ENCODE results near the gene PPFIA4. TPM values are rescaled to one million over a fixed set of nuclear protein-coding genes. Genes with fewer than 3 reads are reported as not detected.

PPFIA4 gene
- total RNA-seq, 2 experiments from 2014 or later: 48.5 to 56.0 TPM

DNA sequence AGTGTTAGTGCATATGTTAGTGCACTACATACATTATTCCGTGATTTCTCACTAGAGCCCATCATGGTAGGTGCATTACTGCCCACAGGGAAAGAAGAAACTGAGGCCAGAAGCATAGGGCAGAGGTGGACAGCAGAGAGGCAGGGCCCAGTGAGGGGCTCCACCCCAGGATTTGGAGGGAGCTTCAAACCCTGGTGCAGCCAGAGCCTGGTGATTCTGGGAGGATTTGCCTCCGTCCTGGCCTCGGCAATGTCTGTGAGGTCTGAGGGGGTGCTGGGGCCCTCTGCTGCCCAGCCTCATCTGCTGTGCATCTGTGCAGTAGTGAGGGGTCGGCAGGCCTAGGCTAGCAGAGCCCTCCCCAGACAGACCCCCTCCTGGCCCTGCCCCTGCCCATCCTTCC is 22.8 kb downstream of the PPFIA4 start:
- no peak for ATAC-seq (ENCODE audit: low read depth)
- POLR2A ChIA-PET: no interaction called here
- Mint-ChIP-seq H3K4me3 (no peak overlapping the region), H3K36me3 (peaks cover 15% of the 10 kb centered on the region), H3K27ac (no peak overlapping the region), H3K27me3 (no peaks in the 10 kb centered on the region), H3K9me3 (no peaks in the 10 kb centered on the region), H3K4me1 (no peaks in the 10 kb centered on the region)
- no peak for DNase-seq

DNA sequence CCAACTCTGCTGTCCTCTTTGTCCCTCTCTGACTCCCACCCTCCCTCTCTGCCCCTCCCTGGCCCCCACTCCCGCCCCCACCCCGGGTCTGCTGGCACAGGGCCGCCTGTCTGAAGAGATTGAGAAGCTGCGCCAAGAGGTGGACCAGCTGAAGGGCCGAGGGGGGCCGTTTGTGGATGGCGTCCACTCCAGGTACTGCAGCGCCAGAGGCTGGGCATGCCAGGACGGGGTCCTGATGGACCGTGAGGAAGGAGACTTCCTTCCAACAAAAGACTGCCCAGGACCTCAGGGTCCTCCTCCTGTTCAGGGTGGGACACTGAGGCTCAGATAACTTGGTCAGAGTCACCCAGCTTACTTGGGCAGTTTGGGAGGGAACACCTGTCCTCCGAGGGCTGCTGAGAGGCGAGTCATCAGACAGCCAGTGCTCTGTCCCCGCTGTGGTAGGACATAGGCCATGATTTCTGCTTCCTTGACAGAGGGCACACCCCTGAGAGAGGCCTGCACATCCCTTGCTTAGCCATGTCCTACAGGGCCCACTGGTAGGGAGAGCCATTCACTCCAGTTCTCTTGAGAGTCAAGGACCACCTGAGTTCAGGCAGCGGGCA is 23.4 kb downstream of the PPFIA4 start:
- no peak overlapping the region for H3K27ac Mint-ChIP-seq
- POLR2A ChIA-PET: no interaction called here

GRCh38 chr1:203050826-203051225 is 24.5 kb downstream of the PPFIA4 start:
- Mint-ChIP-seq H3K4me1 (no peaks in the 10 kb centered on the region), H3K36me3 (peaks cover 16% of the 10 kb centered on the region), H3K27me3 (no peaks in the 10 kb centered on the region), H3K4me3 (no peak overlapping the region), H3K27ac (no peak overlapping the region), H3K9me3 (no peaks in the 10 kb centered on the region)
- ATAC-seq (ENCODE audit: low read depth) (no peak), DNase-seq (no peak)
- POLR2A ChIA-PET: no interaction called here

More for the DNA sequence above, 23.4 kb downstream of the PPFIA4 start:
- H3K9me3 Mint-ChIP-seq: no peaks in the 10 kb centered on the region
- no peak overlapping the region for H3K4me3 Mint-ChIP-seq
- DNase-seq: no peak
- no peak for ATAC-seq (ENCODE audit: low read depth)
- no peaks in the 10 kb centered on the region for H3K27me3 Mint-ChIP-seq
- H3K36me3 Mint-ChIP-seq: peaks cover 14% of the 10 kb centered on the region
- no peaks in the 10 kb centered on the region for H3K4me1 Mint-ChIP-seq

GRCh38 chr1:203051841-203052324 is 25.6 kb downstream of the PPFIA4 start:
- Mint-ChIP-seq H3K9me3 (no peaks in the 10 kb centered on the region), H3K4me1 (peaks cover 1% of the 10 kb centered on the region), H3K27me3 (no peaks in the 10 kb centered on the region), H3K27ac (no peak overlapping the region), H3K36me3 (peaks cover 21% of the 10 kb centered on the region), H3K4me3 (no peak overlapping the region)
- DNase-seq (no peak), ATAC-seq (ENCODE audit: low read depth) (no peak)
- POLR2A ChIA-PET: no interaction called here

GRCh38 chr1:203052601-203053000 is 26.3 kb downstream of the PPFIA4 start:
- POLR2A ChIA-PET: no interaction called here
- DNase-seq (no peak), ATAC-seq (ENCODE audit: low read depth) (no peak)
- Mint-ChIP-seq H3K27ac (no peak overlapping the region), H3K4me3 (no peak overlapping the region), H3K36me3 (peaks cover 25% of the 10 kb centered on the region), H3K27me3 (no peaks in the 10 kb centered on the region), H3K9me3 (no peaks in the 10 kb centered on the region), H3K4me1 (peaks cover 1% of the 10 kb centered on the region)

GRCh38 chr1:203054184-203054583 is 27.9 kb downstream of the PPFIA4 start:
- Mint-ChIP-seq H3K4me3 (no peak overlapping the region), H3K36me3 (peaks cover 22% of the 10 kb centered on the region), H3K4me1 (peaks cover 1% of the 10 kb centered on the region), H3K9me3 (no peaks in the 10 kb centered on the region), H3K27ac (no peak overlapping the region), H3K27me3 (no peaks in the 10 kb centered on the region)
- POLR2A ChIA-PET: no interaction called here
- DNase-seq (no peak), ATAC-seq (ENCODE audit: low read depth) (no peak)

DNA sequence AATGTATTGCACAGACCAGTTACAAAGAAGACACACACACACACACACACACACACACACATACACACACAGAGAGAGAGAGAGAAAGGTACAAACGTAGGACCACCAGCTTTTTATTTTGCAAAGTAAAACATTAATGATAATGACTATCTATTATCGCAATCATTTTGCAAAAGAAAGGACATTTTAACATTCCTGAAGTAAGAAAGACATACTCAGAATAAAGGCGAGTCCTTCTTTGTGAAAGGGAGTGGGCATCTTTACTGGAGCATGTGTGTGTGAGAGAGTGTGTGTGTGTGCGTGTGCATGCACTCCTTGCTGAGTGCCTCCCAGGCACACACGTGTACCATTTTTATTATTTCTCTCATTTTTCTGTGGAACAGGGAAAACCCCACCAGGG is 28.4 kb downstream of the PPFIA4 start:
- H3K4me3 Mint-ChIP-seq: no peak overlapping the region
- H3K27ac Mint-ChIP-seq: no peak overlapping the region
- peaks cover 22% of the 10 kb centered on the region for H3K36me3 Mint-ChIP-seq
- H3K27me3 Mint-ChIP-seq: no peaks in the 10 kb centered on the region
- ATAC-seq (ENCODE audit: low read depth) (no peak), DNase-seq (no peak)
- POLR2A ChIA-PET: no interaction called here
- H3K4me1 Mint-ChIP-seq: peaks cover 4% of the 10 kb centered on the region
- no peaks in the 10 kb centered on the region for H3K9me3 Mint-ChIP-seq

DNA sequence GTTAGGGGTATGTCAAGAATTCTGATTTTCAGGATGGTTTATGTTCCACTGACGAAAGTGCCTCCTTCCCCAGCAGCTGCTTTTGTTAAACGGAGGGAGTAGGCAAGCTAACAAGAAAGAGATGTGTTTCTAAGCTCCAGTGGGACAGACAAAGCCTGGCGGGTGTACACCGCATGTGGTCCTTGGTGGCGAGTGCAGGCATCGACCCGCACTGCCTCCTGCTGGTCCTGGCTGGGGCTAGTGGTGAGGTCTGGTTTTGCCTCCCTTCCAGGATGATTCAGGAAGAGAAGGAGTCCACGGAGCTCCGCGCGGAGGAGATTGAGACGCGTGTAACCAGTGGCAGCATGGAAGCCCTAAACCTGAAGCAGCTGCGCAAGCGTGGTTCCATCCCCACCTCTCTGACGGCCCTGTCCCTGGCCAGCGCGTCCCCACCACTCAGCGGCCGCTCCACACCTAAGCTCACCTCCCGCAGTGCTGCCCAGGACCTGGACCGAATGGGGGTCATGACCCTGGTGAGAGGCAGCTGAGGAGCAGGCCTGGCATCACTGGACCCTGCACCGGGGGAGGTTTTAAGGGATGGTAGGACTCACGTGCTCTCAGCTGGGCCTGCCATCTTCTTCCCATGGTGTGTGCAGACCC is 29.0 kb downstream of the PPFIA4 start:
- Mint-ChIP-seq H3K36me3 (peaks cover 21% of the 10 kb centered on the region), H3K4me1 (peaks cover 4% of the 10 kb centered on the region), H3K9me3 (no peaks in the 10 kb centered on the region), H3K27ac (no peak overlapping the region), H3K27me3 (no peaks in the 10 kb centered on the region), H3K4me3 (no peak overlapping the region)
- no peak for DNase-seq
- no peak for ATAC-seq (ENCODE audit: low read depth)
- POLR2A ChIA-PET: no interaction called here

DNA sequence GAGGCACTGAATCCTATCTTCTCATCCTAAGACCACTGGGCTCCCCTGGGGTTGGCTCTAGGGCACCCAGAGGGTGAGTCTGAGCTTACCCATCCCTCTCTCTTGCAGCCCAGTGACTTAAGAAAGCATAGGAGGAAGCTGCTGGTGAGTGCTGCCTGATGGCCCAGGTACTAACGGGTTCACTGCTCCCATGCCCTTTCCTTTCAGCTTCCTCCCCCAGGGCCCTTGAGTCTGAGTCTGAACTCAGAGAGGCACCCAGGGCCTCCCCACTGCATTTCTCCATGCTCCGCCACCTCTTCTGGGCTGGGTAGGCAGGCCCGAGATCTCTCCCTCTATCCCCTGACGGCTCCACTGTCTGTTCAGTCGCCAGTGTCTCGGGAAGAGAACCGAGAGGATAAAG is 29.7 kb downstream of the PPFIA4 start:
- Mint-ChIP-seq H3K9me3 (no peaks in the 10 kb centered on the region), H3K27ac (no peak overlapping the region), H3K4me3 (no peak overlapping the region), H3K4me1 (peaks cover 4% of the 10 kb centered on the region), H3K27me3 (no peaks in the 10 kb centered on the region), H3K36me3 (peaks cover 21% of the 10 kb centered on the region)
- DNase-seq (no peak), ATAC-seq (ENCODE audit: low read depth) (no peak)
- POLR2A ChIA-PET: no interaction called here

DNA sequence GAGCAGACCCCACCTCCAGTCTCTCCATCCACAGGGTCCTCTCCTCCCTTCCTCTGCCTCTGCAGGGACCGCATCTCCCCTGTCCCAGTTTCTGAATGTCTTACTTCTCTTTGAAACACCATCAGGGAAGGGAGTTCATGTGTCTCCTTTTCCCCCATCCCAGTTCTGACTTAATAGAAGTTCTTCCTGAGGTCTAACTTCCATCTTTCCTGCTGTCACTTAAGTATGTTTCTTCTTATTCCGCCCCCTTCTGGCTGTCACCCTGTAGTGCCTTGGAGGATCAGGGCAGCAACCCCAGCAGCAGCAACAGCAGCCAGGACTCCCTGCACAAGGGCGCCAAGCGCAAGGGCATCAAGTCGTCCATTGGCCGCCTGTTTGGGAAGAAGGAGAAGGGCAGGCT is 30.2 kb downstream of the PPFIA4 start:
- ATAC-seq (ENCODE audit: low read depth): no peak
- no peak for DNase-seq
- no peaks in the 10 kb centered on the region for H3K9me3 Mint-ChIP-seq
- POLR2A ChIA-PET: no interaction called here
- no peak overlapping the region for H3K27ac Mint-ChIP-seq
- H3K36me3 Mint-ChIP-seq: peaks cover 19% of the 10 kb centered on the region
- no peaks in the 10 kb centered on the region for H3K27me3 Mint-ChIP-seq
- peaks cover 4% of the 10 kb centered on the region for H3K4me1 Mint-ChIP-seq
- H3K4me3 Mint-ChIP-seq: no peak overlapping the region

GRCh38 chr1:203057911-203058675 is 31.8 kb downstream of the PPFIA4 start:
- no peak for ATAC-seq (ENCODE audit: low read depth)
- Mint-ChIP-seq H3K4me1 (peaks cover 4% of the 10 kb centered on the region), H3K4me3 (no peak overlapping the region), H3K9me3 (no peaks in the 10 kb centered on the region), H3K36me3 (peaks cover 19% of the 10 kb centered on the region), H3K27me3 (no peaks in the 10 kb centered on the region), H3K27ac (no peak overlapping the region)
- DNase-seq: no peak
- POLR2A ChIA-PET: no interaction called here

- Mint-ChIP-seq H3K36me3 (peaks cover 21% of the 10 kb centered on the region), H3K27me3 (no peaks in the 10 kb centered on the region), H3K4me3 (no peak overlapping the region), H3K4me1 (peaks cover 7% of the 10 kb centered on the region), H3K9me3 (no peaks in the 10 kb centered on the region), H3K27ac (no peak overlapping the region)
- ATAC-seq (ENCODE audit: low read depth): no peak
- POLR2A ChIA-PET: no interaction called here
- no peak for DNase-seq
Observed at GRCh38 chr1:203058676-203058935, 32.3 kb downstream of the PPFIA4 start.

GRCh38 chr1:203059485-203059884 is 33.2 kb downstream of the PPFIA4 start:
- Mint-ChIP-seq H3K36me3 (peaks cover 21% of the 10 kb centered on the region), H3K9me3 (no peaks in the 10 kb centered on the region), H3K4me3 (no peak overlapping the region), H3K27ac (no peak overlapping the region), H3K4me1 (peaks cover 7% of the 10 kb centered on the region), H3K27me3 (no peaks in the 10 kb centered on the region)
- ATAC-seq (ENCODE audit: low read depth) (no peak), DNase-seq (no peak)
- POLR2A ChIA-PET: no interaction called here

DNA sequence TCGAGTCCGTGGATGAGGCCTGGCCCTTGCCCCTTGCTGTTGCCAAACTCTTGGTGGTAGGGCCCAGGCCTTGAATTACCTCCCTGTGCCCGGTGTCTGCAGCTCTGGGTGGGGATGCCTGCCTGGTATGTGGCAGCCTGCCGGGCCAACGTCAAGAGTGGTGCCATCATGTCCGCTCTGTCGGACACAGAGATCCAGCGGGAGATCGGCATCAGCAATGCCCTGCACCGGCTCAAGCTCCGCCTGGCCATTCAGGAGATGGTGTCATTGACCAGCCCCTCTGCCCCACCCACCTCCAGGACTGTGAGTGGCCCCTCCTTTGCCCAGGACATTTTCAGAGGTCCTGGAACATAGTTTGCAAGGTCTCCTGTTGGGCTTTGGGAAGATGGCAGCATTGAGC is 33.8 kb downstream of the PPFIA4 start:
- H3K4me3 Mint-ChIP-seq: no peak overlapping the region
- DNase-seq: no peak
- peaks cover 7% of the 10 kb centered on the region for H3K4me1 Mint-ChIP-seq
- POLR2A ChIA-PET: no interaction called here
- H3K27me3 Mint-ChIP-seq: no peaks in the 10 kb centered on the region
- no peak for ATAC-seq (ENCODE audit: low read depth)
- H3K36me3 Mint-ChIP-seq: peaks cover 21% of the 10 kb centered on the region
- no peaks in the 10 kb centered on the region for H3K9me3 Mint-ChIP-seq
- no peak overlapping the region for H3K27ac Mint-ChIP-seq
